Middle frontal gyrus (tissue), 1 donor: ENCODE results near the gene SCGB1A1.
"Not testable (repeated sequence)": the region's sequence is repeated elsewhere in the genome, so short reads cannot be mapped to it uniquely, and the experiment has no call there.

Source experiments
- DNase-seq: peaks from one replicate; pipeline ENCODE4 v3.0.0-alpha.2; 2015; ENCODE audit warnings: low spot score; ENCODE audit errors: extremely low spot score

Gene SCGB1A1

DNA sequence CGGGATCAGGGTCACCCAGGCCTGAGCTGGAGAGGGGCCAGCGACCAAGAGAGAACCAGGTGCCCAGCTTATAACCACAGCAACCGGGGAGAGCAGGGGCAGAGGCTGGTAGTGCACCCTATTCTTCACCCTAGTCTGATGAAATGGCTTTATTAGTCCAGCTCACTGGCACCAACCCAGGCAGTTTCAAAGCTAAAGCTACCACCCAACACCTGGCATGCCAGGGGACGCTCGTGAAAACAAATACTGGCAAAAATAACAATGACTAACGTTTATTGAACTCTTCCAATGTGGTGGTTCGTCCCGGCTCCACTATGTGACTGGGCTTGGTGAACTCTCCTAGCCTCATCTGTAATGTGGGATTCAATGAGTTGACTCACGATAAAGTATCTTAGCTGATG, 30.6 kb downstream of the SCGB1A1 start:
- DNase-seq = no peak

- DNase-seq = not testable (repeated sequence)
These were observed 31.1 kb downstream of the SCGB1A1 start for GRCh38 chr11:62449912-62450311.

GRCh38 chr11:62450543-62451240, 31.9 kb downstream of the SCGB1A1 start:
- DNase-seq = no peak

DNA sequence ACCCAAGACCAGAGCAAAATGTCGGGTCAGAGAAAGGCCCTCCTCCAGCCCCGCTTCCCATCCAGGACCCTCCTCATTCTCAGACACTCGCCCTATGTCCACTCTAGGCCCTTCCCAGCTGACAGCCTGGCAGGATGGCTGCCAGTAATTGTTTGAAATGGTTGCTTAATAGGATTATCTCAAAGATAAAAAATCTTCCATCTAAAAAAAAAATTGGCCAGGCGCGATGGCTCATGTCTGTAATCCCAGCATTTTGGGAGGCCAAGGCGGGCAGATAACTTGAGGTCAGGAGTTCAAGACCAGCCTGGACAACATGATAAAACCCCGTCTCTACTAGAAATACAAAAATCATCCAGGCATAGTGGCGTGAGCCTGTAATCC, 32.4 kb downstream of the SCGB1A1 start:
- DNase-seq = no peak

GRCh38 chr11:62452261-62452660, 33.4 kb downstream of the SCGB1A1 start:
- no peak for DNase-seq

GRCh38 chr11:62452839-62453468, 34.1 kb downstream of the SCGB1A1 start:
- no peak for DNase-seq

DNA sequence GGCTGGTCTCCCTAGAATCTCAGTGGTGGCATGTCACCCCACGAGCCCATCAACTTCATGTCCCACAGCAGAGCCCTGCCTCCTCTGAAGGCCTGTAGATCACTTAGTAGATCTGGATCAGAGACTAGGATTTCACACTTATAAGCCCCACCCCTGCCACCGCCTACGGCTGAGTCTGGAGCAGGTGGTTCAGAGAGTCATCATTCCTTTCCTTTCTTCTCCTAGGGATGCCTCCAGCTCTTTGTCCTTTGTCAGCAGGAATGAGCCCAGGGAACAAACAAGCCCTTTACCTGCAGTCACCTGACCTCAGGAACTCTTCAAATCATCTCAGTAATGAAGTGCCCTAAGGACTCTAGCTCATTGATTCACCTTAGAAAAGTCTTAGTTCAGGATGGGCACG, 37.8 kb downstream of the SCGB1A1 start:
- no peak for DNase-seq

GRCh38 chr11:62457478-62457877, 38.6 kb downstream of the SCGB1A1 start:
- DNase-seq = no peak

DNA sequence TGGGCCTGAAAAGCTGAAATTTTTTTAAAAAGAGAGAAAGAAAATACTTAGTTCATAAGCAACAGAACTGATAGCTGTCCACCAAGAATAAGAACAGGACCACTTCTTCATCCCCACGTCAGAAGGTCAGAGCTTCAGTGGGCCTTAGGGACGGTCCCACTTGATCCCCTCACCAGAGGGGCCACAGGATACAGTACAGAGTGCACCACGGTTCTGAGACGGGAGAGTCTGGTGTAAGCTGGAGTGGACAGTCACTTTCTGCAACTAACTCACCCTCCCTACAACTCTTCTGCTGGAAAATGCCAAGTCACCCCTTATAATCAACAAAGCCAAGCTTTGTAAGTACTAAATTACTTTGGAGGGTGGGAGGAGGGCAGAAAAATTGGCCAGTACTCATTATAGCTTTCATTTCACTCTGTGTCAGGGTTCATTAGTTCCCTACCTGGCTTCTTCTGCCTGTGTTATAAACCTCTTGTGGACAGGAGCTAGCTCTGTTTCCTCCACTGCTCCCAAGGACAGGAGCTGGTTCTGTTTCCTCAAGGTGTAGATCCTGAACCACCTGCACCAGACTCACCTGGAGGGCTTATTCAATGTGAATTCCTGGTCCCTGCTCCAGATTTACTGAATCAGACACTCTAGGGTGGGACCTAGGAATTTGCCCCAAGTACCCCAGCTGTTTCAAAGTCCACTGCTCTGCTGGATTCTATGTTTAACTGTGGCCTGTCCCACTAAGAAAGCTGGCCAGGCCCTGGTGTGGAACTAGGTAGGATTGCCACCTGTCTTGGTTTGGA, 39.6 kb downstream of the SCGB1A1 start:
- no peak for DNase-seq

GRCh38 chr11:62459080-62459479, 40.2 kb downstream of the SCGB1A1 start:
- DNase-seq = no peak

DNA sequence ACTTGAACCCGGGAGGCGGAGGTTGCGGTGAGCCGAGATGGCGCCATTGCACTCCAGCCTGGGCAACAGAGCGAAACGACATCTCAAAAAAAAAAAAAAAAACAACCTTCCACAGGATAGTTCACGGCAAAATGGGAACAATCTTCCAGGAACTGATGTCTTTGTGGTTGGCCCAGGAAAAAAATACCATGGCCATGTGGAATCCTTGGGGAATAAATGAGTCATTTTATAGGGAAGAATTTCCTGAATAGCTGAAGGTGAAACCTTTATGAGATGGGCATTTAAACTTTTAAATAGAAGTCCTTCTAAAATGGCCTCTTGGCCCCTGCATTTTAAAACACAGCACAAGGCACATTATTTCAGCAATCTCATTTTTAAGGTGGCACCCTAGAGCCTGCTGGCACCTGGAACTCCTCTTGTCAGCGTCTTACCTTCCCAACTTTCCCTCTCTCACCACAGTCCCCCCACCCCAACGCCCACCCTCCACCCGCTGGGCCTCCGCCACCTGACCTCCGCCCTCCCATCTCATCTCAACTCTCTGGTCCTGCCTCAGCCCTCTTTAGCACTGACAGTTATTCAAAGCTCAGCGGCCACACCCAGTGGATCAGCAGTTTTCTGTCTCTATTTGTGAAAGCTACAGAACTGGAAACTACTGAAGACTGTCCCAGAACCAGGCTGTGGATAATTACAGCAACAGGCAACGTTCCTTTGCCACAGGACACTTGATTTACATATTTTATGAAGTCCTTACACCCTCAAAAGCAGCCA, 43.1 kb downstream of the SCGB1A1 start:
- no peak for DNase-seq

GRCh38 chr11:62462508-62462892, 43.7 kb downstream of the SCGB1A1 start:
- no peak for DNase-seq

GRCh38 chr11:62463121-62463542, 44.3 kb downstream of the SCGB1A1 start:
- no peak for DNase-seq

- no peak for DNase-seq
These were observed 45.8 kb downstream of the SCGB1A1 start for GRCh38 chr11:62464655-62465054.

GRCh38 chr11:62466444-62466843, 47.6 kb downstream of the SCGB1A1 start:
- DNase-seq = no peak

DNA sequence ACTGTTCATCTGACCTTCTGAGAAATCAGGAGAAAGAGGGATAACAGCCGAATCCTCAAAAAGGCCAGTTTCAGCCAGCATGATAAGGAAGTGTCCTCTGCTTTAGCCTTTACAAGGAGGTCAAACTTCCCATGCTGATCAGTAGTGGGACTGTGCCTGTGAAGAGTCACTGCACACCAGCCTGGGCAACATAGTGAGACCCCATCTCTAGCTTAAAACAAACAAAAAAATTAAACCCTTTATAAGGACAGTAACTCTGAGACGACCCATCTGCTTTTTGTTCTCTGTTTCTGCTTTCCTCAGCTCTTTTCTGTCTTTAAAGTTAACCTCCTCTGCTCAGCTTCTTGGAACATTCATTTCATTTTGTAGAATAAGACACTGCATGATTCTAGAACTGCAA, 49.7 kb downstream of the SCGB1A1 start:
- DNase-seq = no peak

- no peak for DNase-seq
These were observed 52.8 kb downstream of the SCGB1A1 start for GRCh38 chr11:62471603-62472002.

GRCh38 chr11:62472063-62472884, 53.4 kb downstream of the SCGB1A1 start:
- DNase-seq = no peak
